GM21576 (cell line): ENCODE measurements around the gene CNTN5.
"Not testable (repeated sequence)": the region's sequence is repeated elsewhere in the genome, so short reads cannot be mapped to it uniquely, and the experiment has no call there.

ENCODE experiments used
- ATAC-seq: cut with Tn5 transposase; IDR thresholded peaks from one replicate; pipeline ENCODE4 v1.9.1; 2021; ENCODE audit warnings: mild to moderate bottlenecking, moderate library complexity; ENCODE audit not compliant: unreplicated experiment

CNTN5 gene

DNA sequence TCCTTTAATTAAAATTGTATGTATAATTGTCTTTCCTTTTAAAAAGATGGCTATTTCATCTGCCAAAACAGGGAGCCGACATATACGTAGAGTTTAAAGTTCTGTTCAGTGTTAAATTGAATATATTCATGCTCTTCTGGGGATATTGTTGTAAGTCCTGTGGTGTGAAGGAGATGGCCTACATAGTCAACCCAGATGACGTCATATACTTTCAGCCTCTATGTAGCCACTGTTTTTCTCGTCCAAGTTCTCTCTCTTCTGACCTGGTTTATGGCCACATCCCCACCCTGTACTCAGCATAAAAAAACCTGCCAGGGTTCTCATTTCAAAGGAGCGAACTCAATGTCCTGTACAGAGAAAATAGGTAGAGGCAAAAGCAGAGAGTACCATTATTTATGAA lies 1156.9 kb downstream of the CNTN5 start:
- no peak for ATAC-seq

DNA sequence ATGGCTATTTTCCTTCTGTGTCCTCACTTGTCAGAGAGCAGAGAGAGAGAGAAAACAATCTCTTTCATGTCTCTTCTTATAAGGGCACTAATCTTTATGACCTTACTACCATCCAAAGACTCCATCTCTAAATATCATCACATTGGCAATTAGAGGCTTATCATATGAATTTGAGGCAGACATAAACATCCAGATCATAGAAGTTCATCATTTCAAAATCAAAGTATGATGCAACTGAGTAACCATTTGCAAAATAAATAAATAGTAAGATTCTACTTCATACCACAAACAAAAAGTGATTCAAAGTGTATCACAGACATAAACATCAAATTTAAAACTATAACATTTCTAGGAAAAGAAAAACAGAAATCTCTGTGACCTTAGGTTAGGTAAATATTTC lies 1161.6 kb downstream of the CNTN5 start:
- no peak for ATAC-seq

DNA sequence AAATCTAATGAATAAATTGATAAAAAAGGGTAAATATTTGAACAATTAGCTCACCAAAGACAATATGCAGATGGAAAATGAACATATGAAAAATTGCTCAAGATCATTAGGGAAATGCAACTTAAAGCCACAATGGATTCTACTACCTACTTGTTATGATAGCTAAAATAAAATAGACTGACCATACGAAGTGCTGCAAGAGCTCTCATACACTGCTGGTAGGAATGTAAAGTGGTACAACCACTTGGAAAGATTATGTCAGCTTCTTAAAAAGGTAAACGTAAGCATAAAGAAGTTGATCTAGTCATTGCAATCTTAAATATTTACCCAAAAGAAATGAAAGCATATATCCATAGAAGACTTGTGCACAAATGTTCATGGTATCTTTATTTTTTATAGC lies 1162.2 kb downstream of the CNTN5 start:
- ATAC-seq, result no peak

DNA sequence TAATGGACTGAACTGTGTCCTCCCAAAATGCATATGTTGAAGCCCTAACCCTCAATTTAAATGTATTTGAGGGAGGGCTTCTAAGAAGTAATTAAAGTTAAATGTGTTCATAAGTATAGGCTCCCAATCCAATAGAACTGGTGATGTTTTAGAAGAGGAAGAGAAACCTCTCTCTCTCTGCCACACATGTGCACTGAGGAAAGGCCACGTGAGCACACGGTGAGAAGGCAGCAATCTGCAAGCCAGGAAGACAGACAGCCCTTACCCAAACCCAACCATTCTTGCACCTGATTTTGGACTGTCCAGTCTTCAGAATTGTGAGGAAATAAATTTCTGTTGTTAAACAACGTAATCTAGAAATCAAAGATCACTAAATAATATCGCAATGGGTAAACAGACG lies 1164.8 kb downstream of the CNTN5 start:
- no peak for ATAC-seq

DNA sequence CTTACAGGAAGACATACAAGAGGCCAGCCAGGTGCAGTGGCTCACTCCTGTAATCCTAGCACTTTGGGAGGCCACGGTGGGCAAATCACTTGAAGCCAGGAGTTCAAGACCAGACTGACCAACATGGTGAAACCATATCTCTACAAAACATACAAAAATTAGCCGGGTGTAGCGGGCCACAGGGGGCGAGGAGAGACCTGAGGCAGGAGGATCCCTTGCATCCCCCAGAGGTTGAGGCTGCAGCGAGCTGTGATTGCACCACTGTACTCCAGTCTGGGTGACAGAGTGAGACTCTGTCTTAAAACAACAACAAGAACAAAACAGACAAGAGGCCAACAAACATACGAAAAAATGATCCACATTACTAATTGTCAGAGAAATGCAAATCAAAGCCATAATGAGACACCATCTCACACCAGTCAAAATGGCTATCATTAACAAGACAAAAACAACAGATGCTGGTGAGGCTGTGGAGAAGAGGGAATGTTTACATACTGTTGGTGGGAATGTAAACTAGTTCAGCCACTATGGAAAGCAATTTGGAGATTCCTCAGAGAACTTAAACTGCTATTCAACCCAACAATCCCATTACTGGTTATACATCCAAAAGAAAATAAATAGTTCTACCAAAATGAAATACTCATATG lies 1167.5 kb downstream of the CNTN5 start:
- ATAC-seq, result no peak

DNA sequence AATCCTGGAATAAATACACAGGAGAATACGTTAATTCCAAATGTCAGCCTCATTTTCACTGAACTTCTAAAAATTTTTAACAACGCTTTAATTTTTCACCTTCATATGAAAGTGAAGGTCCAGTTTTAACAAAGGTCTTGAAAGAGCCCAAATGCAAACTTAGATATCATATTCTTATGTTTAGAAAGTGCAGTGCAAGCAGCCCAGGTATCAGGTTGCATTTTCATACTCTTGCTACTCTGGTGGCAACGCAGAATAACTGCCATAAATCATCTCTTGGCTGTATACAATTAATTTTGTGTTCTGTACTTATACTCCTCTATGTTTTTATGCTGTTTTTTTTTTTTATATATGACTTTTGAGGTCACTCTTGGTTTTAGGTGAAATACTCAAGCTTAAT lies 1169.6 kb downstream of the CNTN5 start:
- no peak for ATAC-seq

DNA sequence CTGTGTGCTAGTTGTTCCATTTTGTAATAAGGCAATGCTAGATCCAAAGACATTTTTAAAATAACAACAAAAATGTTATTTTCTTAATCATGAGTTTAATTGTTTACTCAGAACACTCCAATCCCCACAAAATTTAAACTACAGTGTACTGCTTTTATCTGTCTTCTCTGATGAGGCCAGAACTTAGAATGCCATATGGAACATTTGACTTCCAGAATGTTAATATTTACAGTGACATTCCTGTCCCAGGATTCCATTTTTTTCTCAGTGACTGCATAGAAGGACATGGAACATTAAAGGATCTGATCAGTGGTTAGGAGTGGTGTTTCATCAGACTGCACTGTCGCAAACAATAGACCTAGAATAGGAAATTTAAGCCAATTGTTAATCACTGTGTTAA lies 1171.4 kb downstream of the CNTN5 start:
- ATAC-seq, result no peak

DNA sequence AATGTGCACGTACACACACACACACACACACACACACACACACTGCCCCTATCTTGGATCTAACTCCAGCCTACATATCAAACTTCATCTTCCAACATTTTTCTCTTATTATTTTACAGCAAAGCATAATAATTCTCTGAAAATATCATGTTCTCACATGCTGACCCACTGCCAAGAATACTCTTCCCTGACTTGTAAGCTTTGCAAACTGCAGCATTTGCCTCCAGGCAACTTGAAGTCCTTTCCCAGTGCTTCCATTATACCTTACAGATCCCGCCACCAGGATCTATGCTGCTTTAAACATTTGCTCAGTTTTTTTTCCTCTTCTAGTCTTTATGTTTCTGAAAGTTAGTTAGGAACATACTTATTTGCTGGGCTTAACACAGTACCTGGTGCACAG lies 1183.0 kb downstream of the CNTN5 start:
- no peak for ATAC-seq

DNA sequence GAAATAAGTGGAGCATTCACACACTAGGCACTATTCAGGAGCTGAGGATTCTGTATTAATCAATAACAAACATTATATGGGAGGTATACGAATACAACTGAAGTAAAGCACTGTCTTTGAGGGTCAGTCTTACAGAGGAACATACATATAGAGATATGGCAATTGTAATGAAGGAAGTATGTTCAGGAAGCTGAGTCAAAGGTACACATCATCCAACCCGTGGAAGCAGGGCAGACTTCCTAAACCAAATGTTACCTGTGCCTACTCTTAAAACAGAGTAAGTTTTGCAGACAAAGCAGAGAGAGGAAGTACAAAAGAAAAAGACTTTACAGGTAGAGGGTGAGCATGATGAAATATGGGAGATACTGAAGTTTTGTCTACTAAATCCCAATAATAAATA lies 1185.2 kb downstream of the CNTN5 start:
- ATAC-seq, result no peak

DNA sequence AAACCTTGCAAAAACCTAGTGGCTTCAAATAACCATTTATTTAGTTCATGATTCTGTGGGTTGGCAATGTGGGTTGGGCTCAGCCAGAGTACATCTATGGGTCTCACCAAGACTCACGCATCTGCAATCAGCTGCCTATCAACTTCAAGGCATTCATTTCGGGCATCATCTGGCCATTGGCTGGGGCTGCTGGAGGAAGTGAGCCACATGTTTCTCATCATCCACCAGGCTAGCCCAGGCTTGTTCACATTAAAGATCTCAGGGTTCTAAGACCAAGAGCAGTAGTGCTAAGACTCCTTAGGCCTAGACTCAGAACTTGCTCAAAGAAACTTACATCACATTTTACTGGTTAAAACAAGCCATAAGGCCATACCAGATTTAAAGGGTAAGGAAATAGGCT lies 1187.5 kb downstream of the CNTN5 start:
- ATAC-seq, result no peak

DNA sequence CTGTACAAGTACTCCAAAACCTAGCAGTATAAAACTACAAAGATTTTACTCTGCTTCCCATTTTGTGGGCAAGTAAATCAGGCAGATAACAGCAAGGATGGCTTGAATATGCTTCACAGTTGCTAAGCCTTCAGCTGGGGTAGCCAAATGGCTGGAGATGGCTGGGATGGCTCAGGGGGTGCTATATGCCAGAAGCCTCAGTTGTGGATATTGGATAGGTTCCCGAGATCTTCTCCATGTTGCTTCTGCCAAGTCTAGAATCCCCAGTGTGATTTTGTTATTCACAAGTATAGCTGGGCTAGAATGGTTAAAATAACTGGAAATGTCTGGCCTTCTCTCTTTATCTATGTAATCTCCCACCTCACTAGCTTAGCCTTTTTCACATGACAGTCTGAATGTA lies 1194.0 kb downstream of the CNTN5 start:
- ATAC-seq, result no peak

DNA sequence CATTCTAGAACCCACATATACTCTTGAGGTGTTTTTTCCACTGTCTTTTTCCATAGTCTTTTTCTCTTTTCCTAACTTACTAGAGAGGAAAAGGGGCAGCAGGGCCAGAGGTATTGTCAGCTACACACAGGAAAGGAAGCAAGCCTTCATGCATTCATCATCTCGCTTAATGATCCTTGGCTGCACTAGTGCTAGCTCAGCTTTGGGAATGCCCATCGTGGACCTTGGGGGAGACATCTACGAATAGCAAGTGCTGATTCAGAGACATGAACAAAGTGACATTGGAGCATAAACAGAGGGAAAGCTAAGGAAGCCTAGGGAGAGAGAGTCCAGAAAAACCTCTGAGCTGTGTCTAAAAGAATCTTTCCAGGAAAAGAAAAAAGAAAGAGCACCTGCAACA lies 1200.1 kb downstream of the CNTN5 start:
- ATAC-seq, result no peak

DNA sequence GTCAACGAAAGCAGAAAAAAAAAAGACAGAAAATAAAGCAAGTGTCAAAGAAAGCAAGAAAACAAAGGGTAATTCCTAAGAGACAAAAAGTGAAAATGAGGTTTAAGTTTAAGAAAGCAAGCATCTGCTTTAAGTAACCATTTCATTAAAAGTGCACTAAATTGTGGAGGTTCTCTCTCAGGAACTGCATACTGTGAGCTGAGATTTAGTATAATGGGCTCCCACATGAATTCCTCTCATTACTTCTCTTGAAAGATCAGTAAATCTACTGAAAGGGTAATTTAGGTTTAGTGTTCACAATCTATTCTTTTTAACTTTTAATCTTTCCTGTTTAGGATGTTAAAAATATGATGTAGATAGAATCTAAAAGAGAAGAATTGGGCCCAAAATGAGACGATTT lies 1201.0 kb downstream of the CNTN5 start:
- ATAC-seq, result no peak

DNA sequence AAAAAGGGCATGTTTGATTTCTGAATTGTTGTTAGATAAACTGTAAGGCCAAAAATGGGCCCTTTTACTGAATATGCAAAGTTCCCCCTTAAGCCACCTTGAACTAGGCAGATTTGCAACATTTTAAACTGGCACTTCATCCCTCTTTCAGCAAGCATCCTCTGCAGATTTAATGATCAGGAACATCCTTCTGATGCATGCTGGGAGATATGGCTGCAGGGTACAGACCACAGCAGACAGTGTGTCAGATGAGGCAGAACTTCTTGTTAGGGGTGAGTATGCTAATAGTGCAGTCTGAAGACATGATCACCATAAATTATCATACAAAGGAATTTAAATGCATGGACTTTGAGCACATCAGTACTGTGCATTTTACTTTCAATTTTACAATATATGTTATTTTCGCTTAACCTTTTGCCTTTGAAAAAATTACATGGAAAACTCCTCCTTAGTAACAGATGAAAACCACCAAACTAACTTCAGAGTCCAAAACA lies 1203.8 kb downstream of the CNTN5 start:
- no peak for ATAC-seq

DNA sequence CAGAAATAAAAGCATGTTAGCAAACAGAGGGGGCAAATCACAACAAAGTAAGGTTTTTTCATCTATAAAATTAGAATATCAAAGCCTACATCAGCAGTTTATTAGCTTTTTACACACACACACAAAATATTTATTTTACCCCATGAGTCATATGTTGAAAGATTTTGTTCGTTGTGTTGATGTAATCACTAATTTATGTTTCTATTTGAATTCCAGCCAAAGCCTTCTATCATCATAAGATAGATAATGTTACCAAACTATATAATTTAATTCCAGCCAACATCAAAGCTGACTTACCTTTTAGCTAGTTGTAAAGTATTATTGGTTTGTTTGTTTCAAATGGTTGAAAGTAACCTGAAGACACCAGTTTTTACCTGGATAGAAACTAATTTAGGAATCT lies 1208.3 kb downstream of the CNTN5 start:
- ATAC-seq, result no peak

DNA sequence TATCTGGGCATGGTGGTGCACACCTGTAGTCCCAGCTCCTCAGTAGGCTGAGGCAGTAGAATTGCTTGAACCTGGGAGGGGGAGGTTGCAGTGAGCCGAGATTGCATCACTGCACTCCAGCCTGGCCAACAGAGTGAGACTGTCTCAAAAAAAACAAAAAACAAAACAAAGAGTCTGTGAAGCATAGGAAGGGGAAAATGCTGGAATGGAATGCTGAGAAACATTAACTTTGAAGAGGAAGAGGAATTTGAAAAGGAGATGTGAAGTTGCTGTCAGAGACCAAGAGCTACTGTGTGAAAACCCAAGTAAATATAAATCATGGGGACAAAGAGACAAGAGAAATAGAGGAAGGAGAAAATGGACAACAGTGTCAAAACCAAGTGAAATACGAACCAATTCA lies 1211.3 kb downstream of the CNTN5 start:
- ATAC-seq, result no peak

DNA sequence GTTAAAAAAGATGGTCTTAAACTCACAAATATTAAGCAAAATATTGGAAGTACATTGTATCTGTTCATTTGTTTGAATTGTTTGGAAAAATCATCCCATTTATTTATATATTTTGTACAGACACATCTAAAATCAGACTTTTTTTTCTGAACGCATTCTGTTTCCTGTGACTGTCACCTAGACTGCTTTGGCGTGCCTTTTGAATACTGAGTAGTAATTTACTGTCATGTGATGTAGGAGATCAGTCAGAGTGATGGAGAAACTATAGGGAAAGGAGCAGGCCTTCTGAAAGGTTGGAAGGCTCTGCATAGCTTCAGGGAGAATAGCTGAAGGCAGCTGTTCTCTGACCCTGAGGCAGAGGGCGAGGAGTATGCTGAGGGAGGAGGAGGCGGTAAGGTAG lies 1214.3 kb downstream of the CNTN5 start:
- ATAC-seq, result no peak

DNA sequence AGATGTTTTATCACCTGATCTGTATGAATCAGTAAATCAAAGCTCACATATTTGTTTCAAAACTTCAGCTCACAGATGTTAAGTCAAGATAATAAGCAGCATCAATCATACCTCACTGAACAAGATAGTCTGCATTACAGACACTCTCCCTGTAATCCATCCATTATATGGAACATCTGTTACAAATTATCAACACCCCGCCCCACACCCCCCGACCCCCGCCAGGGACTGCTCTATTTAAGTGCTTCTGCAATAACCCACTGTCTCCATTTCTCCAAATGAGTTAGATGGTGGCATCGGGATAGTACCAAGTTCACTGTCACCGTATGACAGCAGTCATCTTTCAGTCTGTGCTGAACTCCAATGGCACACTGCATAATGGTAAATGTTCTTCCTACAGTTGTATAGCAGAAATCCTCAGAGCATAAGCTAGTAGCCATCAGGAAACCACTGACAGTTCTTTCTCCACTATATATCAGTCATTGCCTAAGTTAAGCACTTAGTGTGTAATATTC lies 1219.3 kb downstream of the CNTN5 start:
- no peak for ATAC-seq

DNA sequence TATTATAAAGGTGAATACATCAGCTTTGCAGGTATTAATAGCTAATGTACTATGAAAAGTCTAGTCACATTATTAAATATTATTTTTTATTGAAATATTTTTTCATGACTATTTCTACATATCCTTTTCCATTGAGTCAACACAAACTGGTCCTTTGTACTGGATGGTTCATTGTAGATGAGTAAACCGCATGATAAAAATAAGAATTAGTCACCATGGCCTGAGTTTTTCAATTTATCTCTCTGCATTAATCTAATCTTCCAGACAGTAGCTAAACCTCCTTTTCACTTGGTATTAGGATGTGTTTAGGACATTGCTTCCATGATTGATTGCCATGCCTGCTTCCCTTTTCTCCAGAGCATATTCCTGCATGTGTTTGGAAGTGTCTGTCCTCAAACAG lies 1227.0 kb downstream of the CNTN5 start:
- no peak for ATAC-seq

DNA sequence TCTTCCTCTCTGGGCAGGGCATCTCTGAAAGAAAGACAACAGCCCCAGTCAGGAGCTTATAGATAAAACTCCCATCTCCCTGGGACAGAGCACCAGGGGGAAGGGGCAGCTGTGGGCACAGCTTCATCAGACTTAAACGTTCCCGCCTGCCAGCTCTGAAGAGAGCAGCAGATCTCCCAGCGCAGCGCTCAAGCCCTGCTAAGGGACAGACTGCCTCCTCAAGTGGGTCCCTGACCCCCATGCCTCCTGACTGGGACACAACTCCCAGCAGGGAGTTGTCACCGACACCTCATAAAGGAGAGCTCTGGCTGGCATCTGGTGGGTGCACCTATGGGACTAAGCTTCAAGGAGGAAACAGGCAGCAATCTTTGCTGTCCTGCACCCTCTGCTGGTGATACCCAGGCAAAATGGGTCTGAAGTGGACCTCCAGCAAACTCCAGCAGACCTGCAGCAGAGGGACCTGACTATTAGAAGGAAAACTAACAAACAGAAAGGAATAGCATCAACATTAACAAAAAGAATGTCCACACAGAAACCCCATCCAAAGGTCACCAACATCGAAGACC lies 1236.6 kb downstream of the CNTN5 start:
- not testable (repeated sequence) for ATAC-seq

DNA sequence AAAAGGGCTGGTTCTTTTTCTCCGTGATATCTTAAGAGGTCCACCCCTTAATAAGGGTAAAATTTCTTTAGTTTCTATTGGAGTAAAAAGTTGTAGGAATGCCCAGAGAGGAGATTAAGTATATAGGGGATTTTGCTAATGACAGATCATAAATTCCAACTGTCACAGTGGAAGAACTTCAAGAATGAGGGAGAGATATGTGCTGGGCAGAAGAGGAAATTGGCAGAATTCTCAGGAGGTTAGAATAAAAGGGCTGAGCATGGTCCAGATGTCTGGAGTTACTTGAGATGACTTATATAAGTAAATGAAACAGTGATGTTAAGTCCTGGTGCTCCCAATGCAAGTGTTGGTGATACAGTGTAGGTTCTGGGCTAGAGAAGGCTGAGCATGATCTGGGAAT lies 1248.8 kb downstream of the CNTN5 start:
- no peak for ATAC-seq

DNA sequence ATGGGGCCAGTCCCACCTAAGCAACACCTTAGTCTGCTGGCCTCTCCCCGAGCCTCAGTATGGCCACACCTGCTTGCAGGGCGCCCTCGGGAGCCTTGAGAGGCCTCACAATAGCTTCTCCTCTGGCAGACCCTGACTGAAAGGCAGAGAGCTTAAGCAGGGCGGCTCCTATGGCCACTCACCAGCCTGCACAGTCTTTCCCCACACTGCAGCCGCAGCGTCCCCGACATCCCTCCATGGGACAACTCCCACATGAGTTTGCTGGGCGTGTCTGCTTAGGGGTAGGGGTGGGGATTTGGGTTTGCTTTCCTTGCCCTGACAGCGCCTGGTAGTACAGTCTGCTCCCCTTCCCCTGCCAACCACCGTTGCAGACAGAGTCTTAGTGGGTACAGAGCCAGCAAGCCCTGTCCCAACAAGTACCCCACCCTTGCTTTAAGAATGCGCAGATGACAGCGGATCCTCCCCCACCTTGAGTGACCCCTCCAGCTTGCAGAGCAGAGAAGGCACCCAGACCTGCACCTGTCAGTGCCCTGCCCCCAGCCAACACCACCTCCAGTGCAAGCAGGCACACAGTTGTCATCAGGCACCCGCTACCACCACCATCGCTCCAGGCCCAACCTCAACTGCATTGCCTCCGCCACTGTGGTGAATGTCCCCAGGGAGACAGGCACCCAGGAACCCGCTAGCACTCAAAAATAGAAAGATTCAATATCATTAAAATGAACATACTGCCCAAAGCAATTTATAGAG lies 1252.5 kb downstream of the CNTN5 start:
- no peak for ATAC-seq
